ENCODE results near the gene TPO. TPM values are rescaled to one million over a fixed set of nuclear protein-coding genes. Genes with fewer than 3 reads are reported as not detected.

The TPO gene
- total RNA-seq, 4 donors from 2014 or later = 4,215 to 7,965 (median 5,966) TPM

- DNase-seq = no peak
- intact Hi-C loops (cut with DNase I) = no loop called here
- H3K4me3 ChIP-seq (replicated peaks in 1 of 3) = no peak overlapping the region
- peaks cover 2 to 7% of the 10 kb centered on the region in 2 donors for H3K4me1 ChIP-seq
- TF ChIP-seq POLR2A (IDR thresholded peaks at IDR 0.05) = no peak
- no peak for TF ChIP-seq CTCF (IDR thresholded peaks at IDR 0.05)
- peaks cover 52 to 90% of the 10 kb centered on the region in 2 donors for H3K36me3 ChIP-seq
- WGBS, 2 donors = 84 to 86% methylated on average over 2 of the region's 2 CpGs
- H3K27me3 ChIP-seq = no peaks in the 10 kb centered on the region
- no peaks in the 10 kb centered on the region for H3K9me3 ChIP-seq
- no peak overlapping the region for H3K27ac ChIP-seq
Observed at GRCh38 chr2:1458432-1458831, 45.2 kb downstream of the TPO start.

GRCh38 chr2:1459727-1460126 is 46.5 kb downstream of the TPO start:
- WGBS, 2 donors = 42 to 50% methylated on average over 7 of the region's 7 CpGs
- H3K27ac ChIP-seq = peak overlapping the region in 1 of 3 donors; percentile 4
- no peak for DNase-seq

GRCh38 chr2:1460851-1461418 is 47.7 kb downstream of the TPO start:
- Histone ChIP-seq H3K4me1 (peaks cover 0 to 5% of the 10 kb centered on the region in 2 donors), H3K27me3 (no peaks in the 10 kb centered on the region), H3K36me3 (peaks cover 44 to 76% of the 10 kb centered on the region in 2 donors), H3K9me3 (no peaks in the 10 kb centered on the region), H3K4me3 (replicated peaks in 1 of 3) (no peak overlapping the region), H3K27ac (no peak overlapping the region)
- no peak for DNase-seq
- intact Hi-C loops (cut with DNase I) = no loop called here
- TF ChIP-seq CTCF (IDR thresholded peaks at IDR 0.05) (no peak), POLR2A (IDR thresholded peaks at IDR 0.05) (no peak)
- WGBS, 2 donors = 75 to 85% methylated on average over 11 of the region's 11 CpGs

More at GRCh38 chr2:1459727-1460126, 46.5 kb downstream of the TPO start:
- intact Hi-C loops (cut with DNase I) = no loop called here
- TF ChIP-seq CTCF (IDR thresholded peaks at IDR 0.05) = no peak
- Histone ChIP-seq H3K4me3 (replicated peaks in 1 of 3) (no peak overlapping the region), H3K36me3 (peaks cover 52 to 88% of the 10 kb centered on the region in 2 donors), H3K9me3 (no peaks in the 10 kb centered on the region), H3K4me1 (peaks cover 2 to 5% of the 10 kb centered on the region in 2 donors), H3K27me3 (no peaks in the 10 kb centered on the region)

GRCh38 chr2:1461507-1462390 is 48.5 kb downstream of the TPO start:
- H3K4me1 ChIP-seq = peaks cover 0 to 5% of the 10 kb centered on the region in 2 donors
- no peak overlapping the region for H3K4me3 ChIP-seq (replicated peaks in 1 of 3)
- no peaks in the 10 kb centered on the region for H3K27me3 ChIP-seq
- TF ChIP-seq CTCF (IDR thresholded peaks at IDR 0.05) (no peak), POLR2A (IDR thresholded peaks at IDR 0.05) (no peak)
- H3K36me3 ChIP-seq = peaks cover 40 to 72% of the 10 kb centered on the region in 2 donors
- no peaks in the 10 kb centered on the region for H3K9me3 ChIP-seq
- intact Hi-C loops (cut with DNase I) = no loop called here
- 81 to 83% methylated on average over 28 of the region's 28 CpGs for WGBS, 2 donors
- DNase-seq = no peak
- no peak overlapping the region for H3K27ac ChIP-seq

GRCh38 chr2:1462994-1463393 is 49.7 kb downstream of the TPO start:
- Histone ChIP-seq H3K9me3 (no peaks in the 10 kb centered on the region), H3K36me3 (peaks cover 34 to 65% of the 10 kb centered on the region in 2 donors), H3K4me1 (peaks cover 0 to 5% of the 10 kb centered on the region in 2 donors), H3K27me3 (no peaks in the 10 kb centered on the region), H3K27ac (no peak overlapping the region), H3K4me3 (replicated peaks in 1 of 3) (no peak overlapping the region)
- intact Hi-C loops (cut with DNase I) = no loop called here
- 69 to 76% methylated on average over 4 of the region's 4 CpGs for WGBS, 2 donors
- DNase-seq = no peak
- no peak for TF ChIP-seq POLR2A (IDR thresholded peaks at IDR 0.05)
- no peak for TF ChIP-seq CTCF (IDR thresholded peaks at IDR 0.05)

All from thyroid gland (tissue), 4 donors.